ENCODE measurements around the gene UBTF. TPM values are rescaled to one million over a fixed set of nuclear protein-coding genes. Genes with fewer than 3 reads are reported as not detected.

UBTF gene
- total RNA-seq, 3 donors from 2014 or later (not counting 1 experiment from before 2014, with no cell fraction given): 132 to 169 (median 168) TPM

- WGBS (ENCODE audit: insufficient coverage): 86% methylated on average over 4 of the region's 5 CpGs
- H3K36me3 ChIP-seq (ENCODE audit: control insufficient read depth, insufficient read depth, low read length): no peaks in the 10 kb centered on the region
- no peaks in the 10 kb centered on the region for H3K27me3 ChIP-seq (ENCODE audit: control insufficient read depth, insufficient read depth, low read length)
- H3K36me3 Mint-ChIP-seq: no peaks in the 10 kb centered on the region
- intact Hi-C loops (cut with micrococcal nuclease): no loop called here
- DNase-seq: no peak
- H3K27ac Mint-ChIP-seq: no peak overlapping the region
- no peak overlapping the region for H3K4me3 Mint-ChIP-seq
- H3K4me3 ChIP-seq (ENCODE audit: low read length): no peak overlapping the region
- H3K9me3 ChIP-seq (ENCODE audit: control insufficient read depth, insufficient read depth, low read length): no peaks in the 10 kb centered on the region
- no peak for ATAC-seq
- no peaks in the 10 kb centered on the region for H3K4me1 ChIP-seq (ENCODE audit: control insufficient read depth, insufficient read depth, low read length)
- no peaks in the 10 kb centered on the region for H3K27me3 Mint-ChIP-seq (ENCODE audit: low read depth in 2 of 2)
- H3K9me3 Mint-ChIP-seq: no peaks in the 10 kb centered on the region
- no peak overlapping the region for H3K27ac ChIP-seq (ENCODE audit: low read length)
- H3K4me1 Mint-ChIP-seq: peaks cover 0 to 7% of the 10 kb centered on the region in 2 donors
- no peak for TF ChIP-seq CTCF (IDR thresholded peaks at IDR 0.05)
Measured at GRCh38 chr17:44233582-44233981, 14.1 kb upstream of the UBTF start.

- Histone ChIP-seq H3K27ac (ENCODE audit: low read length) (no peak overlapping the region), H3K4me3 (ENCODE audit: low read length) (no peak overlapping the region), H3K36me3 (ENCODE audit: control insufficient read depth, insufficient read depth, low read length) (no peaks in the 10 kb centered on the region), H3K9me3 (ENCODE audit: control insufficient read depth, insufficient read depth, low read length) (no peaks in the 10 kb centered on the region), H3K27me3 (ENCODE audit: control insufficient read depth, insufficient read depth, low read length) (no peaks in the 10 kb centered on the region), H3K4me1 (ENCODE audit: control insufficient read depth, insufficient read depth, low read length) (no peaks in the 10 kb centered on the region)
- DNase-seq: no peak
- WGBS (ENCODE audit: insufficient coverage): 96% methylated on average over 7 of the region's 7 CpGs
- Mint-ChIP-seq H3K27ac (no peak overlapping the region), H3K4me3 (no peak overlapping the region), H3K36me3 (no peaks in the 10 kb centered on the region), H3K9me3 (no peaks in the 10 kb centered on the region), H3K27me3 (ENCODE audit: low read depth in 2 of 2) (no peaks in the 10 kb centered on the region), H3K4me1 (peaks cover 0 to 7% of the 10 kb centered on the region in 2 donors)
- no peak for TF ChIP-seq CTCF (IDR thresholded peaks at IDR 0.05)
- intact Hi-C loops (cut with micrococcal nuclease): no loop called here
- no peak for ATAC-seq
Measured at GRCh38 chr17:44232061-44232460, 12.6 kb upstream of the UBTF start.

GRCh38 chr17:44230140-44230539 is 10.7 kb upstream of the UBTF start:
- Histone ChIP-seq H3K4me3 (ENCODE audit: low read length) (no peak overlapping the region), H3K36me3 (ENCODE audit: control insufficient read depth, insufficient read depth, low read length) (no peaks in the 10 kb centered on the region), H3K9me3 (ENCODE audit: control insufficient read depth, insufficient read depth, low read length) (no peaks in the 10 kb centered on the region), H3K27ac (ENCODE audit: low read length) (no peak overlapping the region), H3K4me1 (ENCODE audit: control insufficient read depth, insufficient read depth, low read length) (no peaks in the 10 kb centered on the region), H3K27me3 (ENCODE audit: control insufficient read depth, insufficient read depth, low read length) (no peaks in the 10 kb centered on the region)
- Mint-ChIP-seq H3K27ac (no peak overlapping the region), H3K27me3 (ENCODE audit: low read depth in 2 of 2) (no peaks in the 10 kb centered on the region), H3K36me3 (no peaks in the 10 kb centered on the region), H3K4me3 (no peak overlapping the region), H3K9me3 (no peaks in the 10 kb centered on the region), H3K4me1 (peaks cover 0 to 5% of the 10 kb centered on the region in 2 donors)
- 92% methylated on average over 9 of the region's 9 CpGs for WGBS (ENCODE audit: insufficient coverage)
- no peak for ATAC-seq
- TF ChIP-seq CTCF (IDR thresholded peaks at IDR 0.05): no peak
- intact Hi-C loops (cut with micrococcal nuclease): no loop called here
- DNase-seq: peak in 1 of 2 donors; percentile 1

GRCh38 chr17:44229090-44229489 is 9.6 kb upstream of the UBTF start:
- DNase-seq: no peak
- ATAC-seq: no peak
- intact Hi-C loops (cut with micrococcal nuclease): no loop called here
- Mint-ChIP-seq H3K27ac (no peak overlapping the region), H3K27me3 (ENCODE audit: low read depth in 2 of 2) (no peaks in the 10 kb centered on the region), H3K36me3 (no peaks in the 10 kb centered on the region), H3K4me1 (no peaks in the 10 kb centered on the region), H3K4me3 (no peak overlapping the region), H3K9me3 (no peaks in the 10 kb centered on the region)
- no peaks in the 10 kb centered on the region for H3K4me1 ChIP-seq (ENCODE audit: control insufficient read depth, insufficient read depth, low read length)
- no peak for TF ChIP-seq CTCF (IDR thresholded peaks at IDR 0.05)
- H3K4me3 ChIP-seq (ENCODE audit: low read length): no peak overlapping the region
- no peak overlapping the region for H3K27ac ChIP-seq (ENCODE audit: low read length)
- H3K27me3 ChIP-seq (ENCODE audit: control insufficient read depth, insufficient read depth, low read length): no peaks in the 10 kb centered on the region
- WGBS (ENCODE audit: insufficient coverage): 91% methylated on average over 6 of the region's 6 CpGs
- no peaks in the 10 kb centered on the region for H3K9me3 ChIP-seq (ENCODE audit: control insufficient read depth, insufficient read depth, low read length)
- H3K36me3 ChIP-seq (ENCODE audit: control insufficient read depth, insufficient read depth, low read length): no peaks in the 10 kb centered on the region

Data from natural killer cell (primary cell).